ENCODE data around the gene CNGA4.
A peak's percentile ranks its signal among the peaks of the same experiment; 100 is the strongest.

Gene CNGA4

GRCh38 chr11:6251990-6252473 is 13.1 kb downstream of the CNGA4 start:
- Histone ChIP-seq H3K27ac (no peak overlapping the region), H3K36me3 (no peaks in the 10 kb centered on the region), H3K27me3 (ENCODE audit: insufficient read depth, low read depth, severe bottlenecking) (no peaks in the 10 kb centered on the region), H3K4me3 (ENCODE audit: low read depth, low read length) (no peak overlapping the region), H3K9me3 (ENCODE audit: severe bottlenecking) (peaks cover 4% of the 10 kb centered on the region)
- DNase-seq: no peak
- TF ChIP-seq, protein P1, sequence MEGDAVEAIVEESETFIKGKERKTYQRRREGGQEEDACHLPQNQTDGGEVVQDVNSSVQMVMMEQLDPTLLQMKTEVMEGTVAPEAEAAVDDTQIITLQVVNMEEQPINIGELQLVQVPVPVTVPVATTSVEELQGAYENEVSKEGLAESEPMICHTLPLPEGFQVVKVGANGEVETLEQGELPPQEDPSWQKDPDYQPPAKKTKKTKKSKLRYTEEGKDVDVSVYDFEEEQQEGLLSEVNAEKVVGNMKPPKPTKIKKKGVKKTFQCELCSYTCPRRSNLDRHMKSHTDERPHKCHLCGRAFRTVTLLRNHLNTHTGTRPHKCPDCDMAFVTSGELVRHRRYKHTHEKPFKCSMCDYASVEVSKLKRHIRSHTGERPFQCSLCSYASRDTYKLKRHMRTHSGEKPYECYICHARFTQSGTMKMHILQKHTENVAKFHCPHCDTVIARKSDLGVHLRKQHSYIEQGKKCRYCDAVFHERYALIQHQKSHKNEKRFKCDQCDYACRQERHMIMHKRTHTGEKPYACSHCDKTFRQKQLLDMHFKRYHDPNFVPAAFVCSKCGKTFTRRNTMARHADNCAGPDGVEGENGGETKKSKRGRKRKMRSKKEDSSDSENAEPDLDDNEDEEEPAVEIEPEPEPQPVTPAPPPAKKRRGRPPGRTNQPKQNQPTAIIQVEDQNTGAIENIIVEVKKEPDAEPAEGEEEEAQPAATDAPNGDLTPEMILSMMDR (IDR thresholded peaks at IDR 0.05; ENCODE audit: low read depth, low read length): no peak

DNA sequence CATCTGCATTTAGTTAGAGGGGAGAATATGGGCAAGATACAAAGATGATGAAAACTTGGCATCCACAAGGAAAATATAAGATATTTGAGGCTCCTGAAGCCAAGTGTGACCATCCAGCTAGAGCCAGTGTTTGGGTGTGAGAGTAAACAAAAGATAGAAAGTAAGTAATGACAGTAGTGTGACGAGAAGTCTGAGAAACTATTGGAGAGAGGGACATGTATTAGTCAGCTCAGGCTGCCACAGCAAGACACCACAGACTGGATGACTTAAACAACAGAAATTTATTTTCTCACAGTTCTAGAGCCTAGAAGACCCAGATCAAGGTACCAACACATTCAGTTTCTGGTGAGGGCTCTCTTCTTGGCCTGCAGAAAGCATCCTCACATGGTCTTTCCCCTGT is 14.3 kb downstream of the CNGA4 start:
- Histone ChIP-seq H3K27me3 (ENCODE audit: insufficient read depth, low read depth, severe bottlenecking) (no peaks in the 10 kb centered on the region), H3K4me3 (ENCODE audit: low read depth, low read length) (no peak overlapping the region), H3K9me3 (ENCODE audit: severe bottlenecking) (peaks cover 4% of the 10 kb centered on the region), H3K36me3 (no peaks in the 10 kb centered on the region), H3K27ac (no peak overlapping the region)
- DNase-seq: no peak
- TF ChIP-seq, protein P1 (IDR thresholded peaks at IDR 0.05; ENCODE audit: low read depth, low read length): no peak

GRCh38 chr11:6258141-6258540 is 19.3 kb downstream of the CNGA4 start:
- Histone ChIP-seq H3K27me3 (ENCODE audit: insufficient read depth, low read depth, severe bottlenecking) (no peaks in the 10 kb centered on the region), H3K36me3 (no peaks in the 10 kb centered on the region), H3K4me3 (ENCODE audit: low read depth, low read length) (no peak overlapping the region), H3K27ac (no peak overlapping the region), H3K9me3 (ENCODE audit: severe bottlenecking) (peaks cover 4% of the 10 kb centered on the region)
- TF ChIP-seq, protein P1 (IDR thresholded peaks at IDR 0.05; ENCODE audit: low read depth, low read length): no peak
- DNase-seq: no peak

DNA sequence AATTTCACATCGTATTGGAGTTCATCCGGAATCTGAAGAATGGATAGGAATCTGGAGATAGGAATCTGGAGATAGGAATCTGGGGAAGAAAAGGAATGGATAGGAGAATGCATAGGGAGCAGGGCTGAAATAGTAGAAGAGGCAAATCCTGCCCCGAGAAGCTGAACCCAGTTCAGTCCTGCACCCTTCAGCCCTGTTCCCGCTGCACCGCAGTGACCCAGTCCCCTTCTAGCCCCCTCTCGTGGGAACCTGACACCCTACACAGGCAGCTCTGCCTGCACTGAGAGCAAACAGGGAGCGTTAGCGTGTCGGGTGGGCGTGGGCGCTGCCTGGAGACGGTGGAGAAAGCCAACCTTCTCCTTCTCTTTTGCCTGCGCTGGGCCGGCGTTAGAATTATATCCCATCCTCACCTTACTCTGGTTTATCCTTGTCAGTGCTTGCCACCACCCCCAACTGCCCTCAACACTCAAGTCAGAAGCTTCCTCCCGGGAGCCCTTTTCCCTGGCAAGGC is 19.7 kb downstream of the CNGA4 start:
- H3K27ac ChIP-seq: no peak overlapping the region
- peaks cover 4% of the 10 kb centered on the region for H3K9me3 ChIP-seq (ENCODE audit: severe bottlenecking)
- no peaks in the 10 kb centered on the region for H3K27me3 ChIP-seq (ENCODE audit: insufficient read depth, low read depth, severe bottlenecking)
- TF ChIP-seq, protein P1 (IDR thresholded peaks at IDR 0.05; ENCODE audit: low read depth, low read length): 0 out of 2 replicates have a peak, but pooled peaks have one; percentile 31
- H3K36me3 ChIP-seq: no peaks in the 10 kb centered on the region
- peak overlapping the region; percentile 57 for H3K4me3 ChIP-seq (ENCODE audit: low read depth, low read length)
- DNase-seq: peak; percentile 35

GRCh38 chr11:6260207-6260726 is 21.4 kb downstream of the CNGA4 start:
- H3K9me3 ChIP-seq (ENCODE audit: severe bottlenecking): peaks cover 4% of the 10 kb centered on the region
- no peak overlapping the region for H3K27ac ChIP-seq
- H3K36me3 ChIP-seq: no peaks in the 10 kb centered on the region
- H3K27me3 ChIP-seq (ENCODE audit: insufficient read depth, low read depth, severe bottlenecking): no peaks in the 10 kb centered on the region
- H3K4me3 ChIP-seq (ENCODE audit: low read depth, low read length): peak overlapping the region; percentile 57
- TF ChIP-seq, protein P1 (IDR thresholded peaks at IDR 0.05; ENCODE audit: low read depth, low read length): no peak
- DNase-seq: no peak

- Histone ChIP-seq H3K27me3 (ENCODE audit: insufficient read depth, low read depth, severe bottlenecking) (no peaks in the 10 kb centered on the region), H3K36me3 (no peaks in the 10 kb centered on the region), H3K4me3 (ENCODE audit: low read depth, low read length) (no peak overlapping the region), H3K27ac (no peak overlapping the region), H3K9me3 (ENCODE audit: severe bottlenecking) (no peaks in the 10 kb centered on the region)
- TF ChIP-seq, protein P1 (IDR thresholded peaks at IDR 0.05; ENCODE audit: low read depth, low read length): no peak
- DNase-seq: no peak
Observed at GRCh38 chr11:6263662-6264061, 24.8 kb downstream of the CNGA4 start.

Measured in WERI-Rb-1 (cell line).